ENCODE data around the gene METTL1.

The METTL1 gene

GRCh38 chr12:57735952-57736740, 35.8 kb downstream of the METTL1 start:
- DNase-seq, result no peak

GRCh38 chr12:57735198-57735855, 36.6 kb downstream of the METTL1 start:
- no peak for DNase-seq

GRCh38 chr12:57734591-57734990, 37.3 kb downstream of the METTL1 start:
- no peak for DNase-seq

- no peak for DNase-seq
These were observed 38.0 kb downstream of the METTL1 start for GRCh38 chr12:57733928-57734327.

GRCh38 chr12:57732726-57733593, 38.9 kb downstream of the METTL1 start:
- DNase-seq, result no peak

GRCh38 chr12:57732270-57732669, 39.6 kb downstream of the METTL1 start:
- no peak for DNase-seq

- DNase-seq, result no peak
These were observed 40.4 kb downstream of the METTL1 start for GRCh38 chr12:57731411-57732080.

GRCh38 chr12:57730336-57731067, 41.4 kb downstream of the METTL1 start:
- no peak for DNase-seq

GRCh38 chr12:57729321-57729844, 42.5 kb downstream of the METTL1 start:
- DNase-seq, result no peak

GRCh38 chr12:57727758-57728395, 44.0 kb downstream of the METTL1 start:
- no peak for DNase-seq

- DNase-seq, result no peak
These were observed 44.8 kb downstream of the METTL1 start for GRCh38 chr12:57726884-57727757.

GRCh38 chr12:57726151-57726883, 45.6 kb downstream of the METTL1 start:
- no peak for DNase-seq

- DNase-seq, result no peak
These were observed 46.1 kb downstream of the METTL1 start for GRCh38 chr12:57725851-57726150.

GRCh38 chr12:57724936-57725740, 46.8 kb downstream of the METTL1 start:
- DNase-seq, result no peak

GRCh38 chr12:57724003-57724935, 47.6 kb downstream of the METTL1 start:
- no peak for DNase-seq

- DNase-seq, result no peak
These were observed 48.3 kb downstream of the METTL1 start for GRCh38 chr12:57723630-57723962.

GRCh38 chr12:57722716-57723629, 48.9 kb downstream of the METTL1 start:
- no peak for DNase-seq
